Uterus (tissue), 4 donors: ENCODE measurements around the gene TIGD3. TPM values are rescaled to one million over a fixed set of nuclear protein-coding genes. Genes with fewer than 3 reads are reported as not detected.

ENCODE experiments used
- DNase-seq, 2 donors: peaks; one replicate each; pipeline ENCODE4 v3.0.0-alpha.2; 2019 to 2020
- H3K27ac ChIP-seq, 2 donors: fragments of 200-600 bp; sonication (generic); 1 replicate in 1 of 2; 2 replicates in 1 of 2; pipeline ENCODE4 v1.5.1; 2016 to 2018
- H3K27me3 ChIP-seq, 2 donors: fragments of 200-600 bp; sonication (generic); one replicate each; pipeline ENCODE4 v1.5.1; 2018 to 2019; ENCODE audit warnings: control low read depth in 1 of 2
- H3K36me3 ChIP-seq, 2 donors: fragments of 200-600 bp; sonication (generic); one replicate each; pipeline ENCODE4 v1.5.1; 2019; ENCODE audit warnings: control low read depth in 1 of 2
- H3K4me1 ChIP-seq, 2 donors: fragments of 200-600 bp; sonication (generic); one replicate each; pipeline ENCODE4 v1.5.1; 2018 to 2019; ENCODE audit warnings: control low read depth in 1 of 2
- H3K4me3 ChIP-seq, 2 donors: fragments of 200-600 bp; sonication (generic); 1 replicate in 1 of 2; 2 replicates in 1 of 2; pipeline ENCODE4 v1.5.1; 2018 to 2019; ENCODE audit warnings: mild to moderate bottlenecking in 1 of 2
- H3K9me3 ChIP-seq, 2 donors: fragments of 200-600 bp; sonication (generic); one replicate each; pipeline ENCODE4 v1.5.1; 2019; ENCODE audit warnings: control low read depth in 1 of 2
- CTCF ChIP-seq, 4 experiments: fragments of 200-600 bp in 2 of 4; fragments of 450-650 bp in 2 of 4; sonication (generic) in 2 of 4; IDR thresholded peaks; one replicate each; pipeline ENCODE4 v1.5.1; 2016 to 2019; ENCODE audit warnings: antibody characterized with exemption in 4 of 4, mild to moderate bottlenecking in 2 of 4, moderate library complexity in 1 of 4
- POLR2A ChIP-seq, 2 donors: fragments of 450-650 bp; IDR thresholded peaks; one replicate each; pipeline ENCODE4 v1.6.1; 2016; ENCODE audit warnings: antibody characterized with exemption in 2 of 2, mild to moderate bottlenecking in 1 of 2, moderate library complexity in 1 of 2
- intact Hi-C: fragments of 100-400 bp; cut with DNase I; formaldehyde crosslinking; loops from one replicate; pipeline ENCODE4 v1.15.1; 2023; ENCODE audit warnings: low total_unique reads
- total RNA-seq, 4 donors: library from RNA; depleted of rRNA in 3 of 4; stranded (reverse); fragments of >200 nt in 3 of 4; gene quantifications; one replicate each; pipeline versions ENCODE4 v1.1.0 to v1.2.4, GENCODE V29; 2014 to 2023
- donor health status: DM: yes; HTN: yes; CAD: no.

Gene TIGD3
- total RNA-seq, 4 donors from 2014 or later: under 0.01 to 0.35 TPM; not detected in 2

DNA sequence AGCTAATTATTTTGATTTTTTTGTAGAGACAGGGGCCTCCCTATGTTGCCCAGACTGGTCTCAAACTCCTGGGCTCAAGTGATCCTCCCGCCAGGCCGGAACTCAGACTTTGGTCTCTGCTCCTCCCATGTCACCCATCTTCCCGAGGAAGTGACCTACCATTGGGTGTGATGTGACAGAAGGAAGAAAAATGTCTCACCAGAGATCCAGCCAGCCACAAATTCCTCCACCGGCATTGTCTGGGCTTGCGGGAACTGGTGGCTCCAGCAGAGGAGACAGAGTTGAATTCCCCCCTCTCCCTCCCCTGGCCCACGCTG lies 27.1 kb downstream of the TIGD3 start:
- H3K4me3 ChIP-seq: peak overlapping the region; percentile 17 to 41
- H3K4me1 ChIP-seq: peaks cover 13 to 17% of the 10 kb centered on the region in 2 donors
- peak in 1 of 2 donors; percentile 12 for TF ChIP-seq POLR2A (IDR thresholded peaks at IDR 0.05)
- TF ChIP-seq CTCF (IDR thresholded peaks at IDR 0.05): no peak
- peak overlapping the region; percentile 95 to 97 for H3K27ac ChIP-seq
- no peak for DNase-seq
- no peaks in the 10 kb centered on the region for H3K27me3 ChIP-seq
- intact Hi-C loops: loop anchor here (5.0 kb wide), 1 partner anchor 36 kb away; no protein-coding TSS in a partner anchor
- no peaks in the 10 kb centered on the region for H3K9me3 ChIP-seq
- H3K36me3 ChIP-seq: no peaks in the 10 kb centered on the region

DNA sequence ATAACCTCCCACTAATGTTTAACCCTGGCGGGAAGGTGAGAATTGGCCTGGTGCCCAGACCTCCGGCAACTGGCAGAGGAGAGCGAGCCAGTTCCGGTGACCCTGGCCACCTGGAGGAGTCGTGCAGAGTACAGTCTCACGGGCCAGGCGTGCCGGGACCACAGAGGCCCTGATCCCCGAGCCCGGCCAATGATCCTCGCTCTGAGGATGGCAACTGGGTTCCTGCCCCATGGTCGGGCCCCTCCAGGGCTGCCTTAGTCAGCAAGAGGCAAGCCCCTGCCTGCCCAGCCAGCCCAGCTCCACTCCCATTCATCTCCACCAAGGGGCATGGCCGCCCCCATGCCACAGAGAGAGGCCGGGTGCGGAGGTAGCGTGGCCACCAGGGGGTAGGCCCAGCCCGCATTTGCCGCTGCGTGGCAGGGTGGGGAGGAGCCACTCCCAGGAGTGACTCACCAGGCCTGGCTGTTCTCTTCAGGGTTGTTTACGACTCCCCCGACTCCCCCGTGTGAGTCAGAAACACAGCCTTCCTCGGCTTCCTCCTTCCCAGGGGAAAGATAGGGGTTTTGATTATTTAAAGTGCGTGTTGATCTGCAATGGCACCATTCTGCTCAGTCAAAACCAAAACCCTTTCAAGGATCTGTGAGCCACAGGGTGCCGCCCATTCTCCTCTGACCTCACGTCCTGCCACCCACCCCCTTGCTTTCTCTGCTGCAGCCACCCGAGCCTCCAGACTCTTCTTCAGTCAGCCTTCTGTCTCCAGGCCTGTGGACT lies 27.7 kb downstream of the TIGD3 start, which contains the start of gene SLC25A45:
Gene SLC25A45 (minus strand): TSS at position 614 of the 771 bp plus-strand sequence. CDS start 695 bp downstream, outside the sequence.
- H3K4me1 ChIP-seq: peaks cover 13 to 17% of the 10 kb centered on the region in 2 donors
- TF ChIP-seq POLR2A (IDR thresholded peaks at IDR 0.05) (peak; percentile 72 to 83), CTCF (IDR thresholded peaks at IDR 0.05) (peak; percentile 91 to 99 (median 98))
- no peaks in the 10 kb centered on the region for H3K9me3 ChIP-seq
- intact Hi-C loops: loop anchor here (5.0 kb wide), 1 partner anchor 35 kb away; no protein-coding TSS in a partner anchor
- peak within 1 kb of the TSS; percentile 95 to 97 for H3K27ac ChIP-seq
- H3K4me3 ChIP-seq: peak within 1 kb of the TSS; percentile 23 to 41
- DNase-seq: peak; percentile 94 to 98
- H3K27me3 ChIP-seq: no peaks in the 10 kb centered on the region
- H3K36me3 ChIP-seq: no peaks in the 10 kb centered on the region

GRCh38 chr11:65382804-65383368 lies 28.3 kb downstream of the TIGD3 start:
- Histone ChIP-seq H3K4me3 (peak overlapping the region; percentile 23 to 41), H3K27me3 (no peaks in the 10 kb centered on the region), H3K9me3 (no peaks in the 10 kb centered on the region), H3K27ac (peak overlapping the region; percentile 95 to 97), H3K4me1 (peaks cover 13 to 22% of the 10 kb centered on the region in 2 donors), H3K36me3 (no peaks in the 10 kb centered on the region)
- intact Hi-C loops: loop anchor here (5.0 kb wide), 1 partner anchor 34 kb away; no protein-coding TSS in a partner anchor
- no peak for DNase-seq
- TF ChIP-seq POLR2A (IDR thresholded peaks at IDR 0.05) (peak in 1 of 2 donors; percentile 5), CTCF (IDR thresholded peaks at IDR 0.05) (no peak)

DNA sequence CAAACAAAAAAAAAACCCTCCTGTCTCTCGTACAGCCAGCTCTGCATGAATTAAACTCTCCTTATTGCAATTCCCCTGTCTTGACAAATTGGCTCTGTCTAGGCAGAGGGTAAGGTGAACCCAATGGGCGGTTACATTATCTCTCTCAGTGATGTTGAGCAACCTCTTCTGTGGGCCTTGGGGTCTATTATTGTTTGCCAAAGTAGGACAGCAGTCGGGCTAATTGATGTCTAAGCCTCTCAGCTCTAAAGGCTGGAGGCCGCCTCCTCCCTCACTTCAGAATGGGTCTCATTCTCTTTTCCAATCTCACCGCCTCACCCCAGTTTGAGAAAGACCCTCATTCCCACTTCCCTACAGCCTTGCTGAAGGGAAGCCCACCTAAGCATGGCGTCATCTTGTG lies 29.2 kb downstream of the TIGD3 start:
- Histone ChIP-seq H3K27me3 (no peaks in the 10 kb centered on the region), H3K27ac (peak overlapping the region; percentile 95 to 97), H3K36me3 (no peaks in the 10 kb centered on the region), H3K9me3 (no peaks in the 10 kb centered on the region), H3K4me3 (no peak overlapping the region), H3K4me1 (peaks cover 13 to 23% of the 10 kb centered on the region in 2 donors)
- TF ChIP-seq POLR2A (IDR thresholded peaks at IDR 0.05) (no peak), CTCF (IDR thresholded peaks at IDR 0.05) (no peak)
- DNase-seq: no peak
- intact Hi-C loops: loop anchor here (5.0 kb wide), 1 partner anchor 34 kb away; no protein-coding TSS in a partner anchor
